Astrocyte (in vitro differentiated cells and primary cell): Measurements from ENCODE around the gene MUC16.

Experiments used
- EZH2 ChIP-seq: IDR thresholded peaks from 2 replicates; pipeline ENCODE4 v1.6.1; 2012; ENCODE audit warnings: mild to moderate bottlenecking, low read length, inconsistent platforms; ENCODE audit not compliant: insufficient read depth
- TF ChIP-seq, protein P1 (sequence below): IDR thresholded peaks from 2 replicates; pipeline ENCODE4 v1.5.1; 2011; ENCODE audit warnings: low read depth, mild to moderate bottlenecking, inconsistent platforms, low read length, moderate library complexity; ENCODE audit not compliant: insufficient read depth

DNA sequence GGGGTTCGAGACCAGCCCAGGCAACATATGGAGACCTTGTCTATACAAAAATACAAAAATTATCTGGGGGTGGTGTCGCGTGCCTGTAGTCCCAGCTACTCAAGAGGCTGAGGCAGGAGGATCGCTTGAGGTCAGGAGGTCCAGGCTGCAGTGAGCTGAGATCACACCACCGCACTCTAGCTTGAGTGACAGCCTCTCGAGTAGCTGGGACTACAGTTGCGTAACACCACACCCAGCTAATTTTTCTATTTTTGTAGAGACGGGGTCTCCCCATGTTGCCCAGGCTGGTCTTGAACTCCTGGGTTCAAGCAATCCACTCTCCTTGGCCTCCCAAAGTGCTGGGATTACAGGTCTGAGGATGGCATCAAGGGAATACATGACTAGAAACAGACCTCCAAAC, 30.8 kb upstream of the MUC16 start:
- TF ChIP-seq, protein P1, sequence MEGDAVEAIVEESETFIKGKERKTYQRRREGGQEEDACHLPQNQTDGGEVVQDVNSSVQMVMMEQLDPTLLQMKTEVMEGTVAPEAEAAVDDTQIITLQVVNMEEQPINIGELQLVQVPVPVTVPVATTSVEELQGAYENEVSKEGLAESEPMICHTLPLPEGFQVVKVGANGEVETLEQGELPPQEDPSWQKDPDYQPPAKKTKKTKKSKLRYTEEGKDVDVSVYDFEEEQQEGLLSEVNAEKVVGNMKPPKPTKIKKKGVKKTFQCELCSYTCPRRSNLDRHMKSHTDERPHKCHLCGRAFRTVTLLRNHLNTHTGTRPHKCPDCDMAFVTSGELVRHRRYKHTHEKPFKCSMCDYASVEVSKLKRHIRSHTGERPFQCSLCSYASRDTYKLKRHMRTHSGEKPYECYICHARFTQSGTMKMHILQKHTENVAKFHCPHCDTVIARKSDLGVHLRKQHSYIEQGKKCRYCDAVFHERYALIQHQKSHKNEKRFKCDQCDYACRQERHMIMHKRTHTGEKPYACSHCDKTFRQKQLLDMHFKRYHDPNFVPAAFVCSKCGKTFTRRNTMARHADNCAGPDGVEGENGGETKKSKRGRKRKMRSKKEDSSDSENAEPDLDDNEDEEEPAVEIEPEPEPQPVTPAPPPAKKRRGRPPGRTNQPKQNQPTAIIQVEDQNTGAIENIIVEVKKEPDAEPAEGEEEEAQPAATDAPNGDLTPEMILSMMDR, result no peak
- no peak for TF ChIP-seq EZH2
